ENCODE data around the gene SHF.

DNA sequence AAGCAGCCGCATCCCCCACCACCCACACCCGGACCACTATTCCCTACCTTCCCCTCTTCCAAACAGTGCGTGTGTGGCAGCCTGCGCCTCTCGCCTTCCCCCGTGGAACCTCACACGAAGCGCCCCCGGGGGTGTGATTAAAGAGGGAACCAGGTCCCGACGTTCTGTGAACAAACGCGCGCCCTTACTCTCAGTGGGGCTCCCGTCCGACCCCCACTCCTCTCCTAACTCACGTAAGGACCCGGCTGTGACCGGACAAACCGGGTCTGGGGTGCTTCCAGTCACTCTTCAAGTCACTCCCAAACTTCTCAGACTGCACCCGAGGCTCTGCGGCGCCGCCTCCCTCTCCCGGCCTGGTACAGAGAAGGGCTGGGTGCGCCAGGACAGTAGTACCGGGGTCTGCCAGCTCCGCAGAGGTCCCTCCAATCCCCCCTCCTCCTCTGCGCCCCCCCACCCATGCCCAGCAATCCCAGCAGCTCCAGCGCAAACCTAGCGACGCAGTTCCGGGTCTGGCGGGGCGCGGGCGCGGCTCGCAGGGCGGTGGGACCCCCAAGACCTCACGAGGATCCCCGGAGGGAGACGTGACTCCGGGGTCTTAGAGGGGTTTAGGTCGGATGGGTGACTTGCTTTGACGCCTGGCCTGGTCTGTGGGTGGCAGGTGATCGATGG, 58.7 kb downstream of the SHF start:
- TF ChIP-seq, protein P1, sequence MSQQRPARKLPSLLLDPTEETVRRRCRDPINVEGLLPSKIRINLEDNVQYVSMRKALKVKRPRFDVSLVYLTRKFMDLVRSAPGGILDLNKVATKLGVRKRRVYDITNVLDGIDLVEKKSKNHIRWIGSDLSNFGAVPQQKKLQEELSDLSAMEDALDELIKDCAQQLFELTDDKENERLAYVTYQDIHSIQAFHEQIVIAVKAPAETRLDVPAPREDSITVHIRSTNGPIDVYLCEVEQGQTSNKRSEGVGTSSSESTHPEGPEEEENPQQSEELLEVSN (IDR thresholded peaks at IDR 0.05): no peak
- TF ChIP-seq FOSL1 (IDR thresholded peaks at IDR 0.05; ENCODE audit: insufficient read depth, low read depth, low read length) (no peak), NRF1 (IDR thresholded peaks at IDR 0.05; ENCODE audit: low read depth, low read length) (no peak)
- TF ChIP-seq, protein P2, sequence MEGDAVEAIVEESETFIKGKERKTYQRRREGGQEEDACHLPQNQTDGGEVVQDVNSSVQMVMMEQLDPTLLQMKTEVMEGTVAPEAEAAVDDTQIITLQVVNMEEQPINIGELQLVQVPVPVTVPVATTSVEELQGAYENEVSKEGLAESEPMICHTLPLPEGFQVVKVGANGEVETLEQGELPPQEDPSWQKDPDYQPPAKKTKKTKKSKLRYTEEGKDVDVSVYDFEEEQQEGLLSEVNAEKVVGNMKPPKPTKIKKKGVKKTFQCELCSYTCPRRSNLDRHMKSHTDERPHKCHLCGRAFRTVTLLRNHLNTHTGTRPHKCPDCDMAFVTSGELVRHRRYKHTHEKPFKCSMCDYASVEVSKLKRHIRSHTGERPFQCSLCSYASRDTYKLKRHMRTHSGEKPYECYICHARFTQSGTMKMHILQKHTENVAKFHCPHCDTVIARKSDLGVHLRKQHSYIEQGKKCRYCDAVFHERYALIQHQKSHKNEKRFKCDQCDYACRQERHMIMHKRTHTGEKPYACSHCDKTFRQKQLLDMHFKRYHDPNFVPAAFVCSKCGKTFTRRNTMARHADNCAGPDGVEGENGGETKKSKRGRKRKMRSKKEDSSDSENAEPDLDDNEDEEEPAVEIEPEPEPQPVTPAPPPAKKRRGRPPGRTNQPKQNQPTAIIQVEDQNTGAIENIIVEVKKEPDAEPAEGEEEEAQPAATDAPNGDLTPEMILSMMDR (IDR thresholded peaks at IDR 0.05; ENCODE audit: control extremely low read depth in 1 of 3, insufficient read depth in 1 of 3, low read depth in 1 of 3, low read length in 3 of 3): no peak
